GM23338 (cell line): Measurements from ENCODE around the gene ASPHD2. TPM values are rescaled to one million over a fixed set of nuclear protein-coding genes. Genes with fewer than 3 reads are reported as not detected.

Source experiments
- ATAC-seq: fragments of 200-7000 bp; cut with Tn5 transposase; 3 replicates; pipeline ENCODE4 v1.9.1; 2020
- DNase-seq: peaks from one replicate; pipeline ENCODE4 v3.0.0-alpha.2; 2015; ENCODE audit warnings: low spot score
- H2AFZ ChIP-seq: fragments of 200-600 bp; sonication (generic); 2 replicates; pipeline ENCODE4 v1.8.0; 2016; ENCODE audit warnings: antibody characterized with exemption, mild to moderate bottlenecking, moderate library complexity
- H3F3A ChIP-seq: fragments of 200-600 bp; sonication (generic); replicated peaks from 2 replicates; pipeline ENCODE4 v1.8.0; 2017; ENCODE audit warnings: antibody characterized with exemption, mixed run types, low read depth
- H3K27ac ChIP-seq: fragments of 200-600 bp; sonication (generic); 2 replicates; pipeline ENCODE4 v1.6.1; 2016; ENCODE audit warnings: low read depth
- H3K27me3 ChIP-seq: fragments of 200-600 bp; sonication (generic); 2 replicates; pipeline ENCODE4 v1.8.0; 2016; ENCODE audit warnings: mild to moderate bottlenecking, mixed run types, moderate library complexity; ENCODE audit not compliant: insufficient read depth
- H3K36me3 ChIP-seq: fragments of 200-600 bp; sonication (generic); 2 replicates; pipeline ENCODE4 v1.8.0; 2016; ENCODE audit warnings: mild to moderate bottlenecking; ENCODE audit not compliant: insufficient read depth
- H3K4me1 ChIP-seq: fragments of 200-600 bp; sonication (generic); 2 replicates; pipeline ENCODE4 v1.8.0; 2016; ENCODE audit warnings: mild to moderate bottlenecking, moderate library complexity; ENCODE audit not compliant: insufficient read depth
- H3K4me2 ChIP-seq: fragments of 200-600 bp; sonication (generic); 2 replicates; pipeline ENCODE4 v1.7.1; 2017; ENCODE audit warnings: mixed run types
- H3K4me3 ChIP-seq: fragments of 200-600 bp; sonication (generic); 2 replicates; pipeline ENCODE4 v1.6.1; 2016; ENCODE audit warnings: mixed run types
- H3K79me2 ChIP-seq: fragments of 200-600 bp; sonication (generic); replicated peaks from 2 replicates; pipeline ENCODE4 v1.8.0; 2017; ENCODE audit warnings: mild to moderate bottlenecking; ENCODE audit not compliant: insufficient read depth
- H3K9me2 ChIP-seq: fragments of 200-600 bp; sonication (generic); 2 replicates; pipeline ENCODE4 v1.8.0; 2017; ENCODE audit not compliant: insufficient read depth
- H4K20me1 ChIP-seq: fragments of 200-600 bp; sonication (generic); replicated peaks from 2 replicates; pipeline ENCODE4 v1.8.0; 2017; ENCODE audit warnings: mild to moderate bottlenecking; ENCODE audit not compliant: insufficient read depth
- H3K27ac Mint-ChIP-seq: 2 replicates; pipeline ENCODE4 v1.8.0; 2020; ENCODE audit warnings: inconsistent platforms, mild to moderate bottlenecking, moderate library complexity, mixed read lengths
- H3K27me3 Mint-ChIP-seq: 3 replicates; pipeline ENCODE4 v1.8.0; 2022; ENCODE audit warnings: low read depth, mild to moderate bottlenecking, moderate library complexity, mixed read lengths, inconsistent platforms; ENCODE audit not compliant: insufficient read depth, poor library complexity
- H3K36me3 Mint-ChIP-seq: 3 replicates; pipeline ENCODE4 v1.8.0; 2021; ENCODE audit warnings: low read depth, mild to moderate bottlenecking, inconsistent platforms, moderate library complexity, mixed read lengths
- H3K4me1 Mint-ChIP-seq: 3 replicates; pipeline ENCODE4 v1.8.0; 2020; ENCODE audit warnings: mild to moderate bottlenecking, inconsistent platforms, mixed read lengths
- H3K4me3 Mint-ChIP-seq: 3 replicates; pipeline ENCODE4 v1.8.0; 2021; ENCODE audit warnings: moderate library complexity, mild to moderate bottlenecking, inconsistent platforms, mixed read lengths
- H3K9me3 Mint-ChIP-seq: 3 replicates; pipeline ENCODE4 v1.8.0; 2020; ENCODE audit warnings: moderate library complexity, mild to moderate bottlenecking, inconsistent platforms, mixed read lengths
- CREB1 ChIP-seq: fragments of 250-450 bp; sonication (Bioruptor Pico); IDR thresholded peaks from 2 replicates; pipeline ENCODE4 v1.5.0; 2020; ENCODE audit warnings: low read depth, mild to moderate bottlenecking, moderate library complexity
- NANOG ChIP-seq: IDR thresholded peaks from 2 replicates; pipeline ENCODE4 v1.6.1; 2016; ENCODE audit warnings: antibody characterized with exemption, borderline replicate concordance
- POLR2AphosphoS5 ChIP-seq: IDR thresholded peaks from 2 replicates; pipeline ENCODE4 v1.6.1; 2016; ENCODE audit warnings: antibody characterized with exemption, low read depth
- STAT1 ChIP-seq: IDR thresholded peaks from one replicate; pipeline ENCODE4 v1.6.1; 2016; ENCODE audit warnings: antibody characterized with exemption; ENCODE audit not compliant: unreplicated experiment
- ZNF114 ChIP-seq: fragments of 250-450 bp; sonication (Bioruptor Pico); IDR thresholded peaks from 2 replicates; pipeline ENCODE4 v1.5.0; 2020; ENCODE audit warnings: mild to moderate bottlenecking, moderate library complexity
- ZNF331 ChIP-seq: fragments of 250-450 bp; sonication (Bioruptor Pico); IDR thresholded peaks from 2 replicates; pipeline ENCODE4 v1.5.0; 2020; ENCODE audit warnings: low read depth, mild to moderate bottlenecking, moderate library complexity
- polyA plus RNA-seq: library from polyadenylated mRNA; unstranded; fragments of >200 nt; fragmentation: Nextera tagmentation; extraction: Ambion mirVana; gene quantifications from 2 replicates; pipeline ENCODE4 v1.2.1, GENCODE V29; 2016
- total RNA-seq: library from RNA; depleted of rRNA; stranded (reverse); fragments of >200 nt; shearing (Covaris generic); gene quantifications from 2 replicates; pipeline ENCODE4 v1.2.3, GENCODE V29; 2014
- TF ChIP-seq, protein P1 (sequence below): IDR thresholded peaks from one replicate; pipeline ENCODE4 v1.6.1; 2018; ENCODE audit warnings: antibody characterized with exemption; ENCODE audit not compliant: unreplicated experiment
- TF ChIP-seq, protein P2 (sequence below), 2 experiments: fragments of 200-600 bp in 1 of 2; sonication (generic) in 1 of 2; conservative IDR thresholded peaks; 2 replicates each; pipeline versions ENCODE4 v1.5.1 to v1.6.1; 2016 to 2017; ENCODE audit warnings: antibody characterized with exemption in 2 of 2, low read depth in 2 of 2, mild to moderate bottlenecking in 2 of 2, moderate library complexity in 1 of 2
- TF ChIP-seq, protein P3 (sequence below): fragments of 250-450 bp; sonication (Bioruptor Pico); IDR thresholded peaks from 2 replicates; pipeline ENCODE4 v1.5.0; 2020; ENCODE audit warnings: mild to moderate bottlenecking, moderate library complexity
- TF ChIP-seq, protein P4 (sequence below): IDR thresholded peaks from 2 replicates; pipeline ENCODE4 v1.6.1; 2016; ENCODE audit warnings: antibody characterized with exemption

The ASPHD2 gene
- total and polyA plus RNA-seq, 2 experiments from 2014 or later = 6.0 to 9.3 TPM

DNA sequence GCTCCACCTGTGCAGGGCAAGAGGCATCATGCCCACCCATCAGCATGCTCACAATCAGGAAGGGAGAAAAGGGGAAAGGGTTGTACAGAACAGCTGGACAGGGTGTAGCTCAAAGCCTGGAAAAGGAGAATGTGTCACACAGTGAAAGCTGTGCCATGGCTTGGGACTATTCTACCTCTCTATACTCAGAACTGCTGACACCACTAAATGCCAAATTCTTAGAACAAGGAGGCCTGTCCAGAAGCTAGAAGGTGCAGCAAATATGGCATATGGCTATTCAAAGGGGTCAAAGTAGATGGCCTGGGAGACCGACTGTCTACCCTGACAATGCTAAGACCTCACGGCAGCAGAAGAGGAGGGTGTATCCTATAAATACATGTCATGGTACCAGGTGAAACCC lies 41.7 kb downstream of the ASPHD2 start:
- Histone ChIP-seq H3K79me2 (no peaks in the 10 kb centered on the region), H3K4me3 (no peak overlapping the region), H3K36me3 (peaks cover 58% of the 10 kb centered on the region), H2AFZ (no peak overlapping the region), H3F3A (no peaks in the 10 kb centered on the region), H3K27me3 (no peaks in the 10 kb centered on the region), H3K4me2 (no peak overlapping the region), H3K4me1 (no peaks in the 10 kb centered on the region), H3K27ac (no peak overlapping the region), H4K20me1 (peaks cover 12% of the 10 kb centered on the region; the same call in 1 of the 2 replicates), H3K9me2 (no peaks in the 10 kb centered on the region)
- H3K27ac Mint-ChIP-seq = no peak overlapping the region
- no peak overlapping the region for H3K4me3 Mint-ChIP-seq
- peaks cover 81% of the 10 kb centered on the region for H3K36me3 Mint-ChIP-seq
- DNase-seq = no peak
- H3K9me3 Mint-ChIP-seq = no peaks in the 10 kb centered on the region
- no peaks in the 10 kb centered on the region for H3K4me1 Mint-ChIP-seq
- no peaks in the 10 kb centered on the region for H3K27me3 Mint-ChIP-seq
- ATAC-seq = no peak
- TF ChIP-seq, protein P1, sequence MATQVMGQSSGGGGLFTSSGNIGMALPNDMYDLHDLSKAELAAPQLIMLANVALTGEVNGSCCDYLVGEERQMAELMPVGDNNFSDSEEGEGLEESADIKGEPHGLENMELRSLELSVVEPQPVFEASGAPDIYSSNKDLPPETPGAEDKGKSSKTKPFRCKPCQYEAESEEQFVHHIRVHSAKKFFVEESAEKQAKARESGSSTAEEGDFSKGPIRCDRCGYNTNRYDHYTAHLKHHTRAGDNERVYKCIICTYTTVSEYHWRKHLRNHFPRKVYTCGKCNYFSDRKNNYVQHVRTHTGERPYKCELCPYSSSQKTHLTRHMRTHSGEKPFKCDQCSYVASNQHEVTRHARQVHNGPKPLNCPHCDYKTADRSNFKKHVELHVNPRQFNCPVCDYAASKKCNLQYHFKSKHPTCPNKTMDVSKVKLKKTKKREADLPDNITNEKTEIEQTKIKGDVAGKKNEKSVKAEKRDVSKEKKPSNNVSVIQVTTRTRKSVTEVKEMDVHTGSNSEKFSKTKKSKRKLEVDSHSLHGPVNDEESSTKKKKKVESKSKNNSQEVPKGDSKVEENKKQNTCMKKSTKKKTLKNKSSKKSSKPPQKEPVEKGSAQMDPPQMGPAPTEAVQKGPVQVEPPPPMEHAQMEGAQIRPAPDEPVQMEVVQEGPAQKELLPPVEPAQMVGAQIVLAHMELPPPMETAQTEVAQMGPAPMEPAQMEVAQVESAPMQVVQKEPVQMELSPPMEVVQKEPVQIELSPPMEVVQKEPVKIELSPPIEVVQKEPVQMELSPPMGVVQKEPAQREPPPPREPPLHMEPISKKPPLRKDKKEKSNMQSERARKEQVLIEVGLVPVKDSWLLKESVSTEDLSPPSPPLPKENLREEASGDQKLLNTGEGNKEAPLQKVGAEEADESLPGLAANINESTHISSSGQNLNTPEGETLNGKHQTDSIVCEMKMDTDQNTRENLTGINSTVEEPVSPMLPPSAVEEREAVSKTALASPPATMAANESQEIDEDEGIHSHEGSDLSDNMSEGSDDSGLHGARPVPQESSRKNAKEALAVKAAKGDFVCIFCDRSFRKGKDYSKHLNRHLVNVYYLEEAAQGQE = no peak
- TF ChIP-seq NANOG (no peak), CREB1 (CRISPR knock-in tag) (no peak), POLR2AphosphoS5 (no peak), STAT1 (no peak), ZNF114 (no peak), ZNF331 (CRISPR knock-in tag) (no peak)
- TF ChIP-seq, protein P2, sequence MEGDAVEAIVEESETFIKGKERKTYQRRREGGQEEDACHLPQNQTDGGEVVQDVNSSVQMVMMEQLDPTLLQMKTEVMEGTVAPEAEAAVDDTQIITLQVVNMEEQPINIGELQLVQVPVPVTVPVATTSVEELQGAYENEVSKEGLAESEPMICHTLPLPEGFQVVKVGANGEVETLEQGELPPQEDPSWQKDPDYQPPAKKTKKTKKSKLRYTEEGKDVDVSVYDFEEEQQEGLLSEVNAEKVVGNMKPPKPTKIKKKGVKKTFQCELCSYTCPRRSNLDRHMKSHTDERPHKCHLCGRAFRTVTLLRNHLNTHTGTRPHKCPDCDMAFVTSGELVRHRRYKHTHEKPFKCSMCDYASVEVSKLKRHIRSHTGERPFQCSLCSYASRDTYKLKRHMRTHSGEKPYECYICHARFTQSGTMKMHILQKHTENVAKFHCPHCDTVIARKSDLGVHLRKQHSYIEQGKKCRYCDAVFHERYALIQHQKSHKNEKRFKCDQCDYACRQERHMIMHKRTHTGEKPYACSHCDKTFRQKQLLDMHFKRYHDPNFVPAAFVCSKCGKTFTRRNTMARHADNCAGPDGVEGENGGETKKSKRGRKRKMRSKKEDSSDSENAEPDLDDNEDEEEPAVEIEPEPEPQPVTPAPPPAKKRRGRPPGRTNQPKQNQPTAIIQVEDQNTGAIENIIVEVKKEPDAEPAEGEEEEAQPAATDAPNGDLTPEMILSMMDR (conservative IDR thresholded peaks at IDR 0.05; ENCODE audit: low read depth in 2 of 2) = no peak
- TF ChIP-seq, protein P3, sequence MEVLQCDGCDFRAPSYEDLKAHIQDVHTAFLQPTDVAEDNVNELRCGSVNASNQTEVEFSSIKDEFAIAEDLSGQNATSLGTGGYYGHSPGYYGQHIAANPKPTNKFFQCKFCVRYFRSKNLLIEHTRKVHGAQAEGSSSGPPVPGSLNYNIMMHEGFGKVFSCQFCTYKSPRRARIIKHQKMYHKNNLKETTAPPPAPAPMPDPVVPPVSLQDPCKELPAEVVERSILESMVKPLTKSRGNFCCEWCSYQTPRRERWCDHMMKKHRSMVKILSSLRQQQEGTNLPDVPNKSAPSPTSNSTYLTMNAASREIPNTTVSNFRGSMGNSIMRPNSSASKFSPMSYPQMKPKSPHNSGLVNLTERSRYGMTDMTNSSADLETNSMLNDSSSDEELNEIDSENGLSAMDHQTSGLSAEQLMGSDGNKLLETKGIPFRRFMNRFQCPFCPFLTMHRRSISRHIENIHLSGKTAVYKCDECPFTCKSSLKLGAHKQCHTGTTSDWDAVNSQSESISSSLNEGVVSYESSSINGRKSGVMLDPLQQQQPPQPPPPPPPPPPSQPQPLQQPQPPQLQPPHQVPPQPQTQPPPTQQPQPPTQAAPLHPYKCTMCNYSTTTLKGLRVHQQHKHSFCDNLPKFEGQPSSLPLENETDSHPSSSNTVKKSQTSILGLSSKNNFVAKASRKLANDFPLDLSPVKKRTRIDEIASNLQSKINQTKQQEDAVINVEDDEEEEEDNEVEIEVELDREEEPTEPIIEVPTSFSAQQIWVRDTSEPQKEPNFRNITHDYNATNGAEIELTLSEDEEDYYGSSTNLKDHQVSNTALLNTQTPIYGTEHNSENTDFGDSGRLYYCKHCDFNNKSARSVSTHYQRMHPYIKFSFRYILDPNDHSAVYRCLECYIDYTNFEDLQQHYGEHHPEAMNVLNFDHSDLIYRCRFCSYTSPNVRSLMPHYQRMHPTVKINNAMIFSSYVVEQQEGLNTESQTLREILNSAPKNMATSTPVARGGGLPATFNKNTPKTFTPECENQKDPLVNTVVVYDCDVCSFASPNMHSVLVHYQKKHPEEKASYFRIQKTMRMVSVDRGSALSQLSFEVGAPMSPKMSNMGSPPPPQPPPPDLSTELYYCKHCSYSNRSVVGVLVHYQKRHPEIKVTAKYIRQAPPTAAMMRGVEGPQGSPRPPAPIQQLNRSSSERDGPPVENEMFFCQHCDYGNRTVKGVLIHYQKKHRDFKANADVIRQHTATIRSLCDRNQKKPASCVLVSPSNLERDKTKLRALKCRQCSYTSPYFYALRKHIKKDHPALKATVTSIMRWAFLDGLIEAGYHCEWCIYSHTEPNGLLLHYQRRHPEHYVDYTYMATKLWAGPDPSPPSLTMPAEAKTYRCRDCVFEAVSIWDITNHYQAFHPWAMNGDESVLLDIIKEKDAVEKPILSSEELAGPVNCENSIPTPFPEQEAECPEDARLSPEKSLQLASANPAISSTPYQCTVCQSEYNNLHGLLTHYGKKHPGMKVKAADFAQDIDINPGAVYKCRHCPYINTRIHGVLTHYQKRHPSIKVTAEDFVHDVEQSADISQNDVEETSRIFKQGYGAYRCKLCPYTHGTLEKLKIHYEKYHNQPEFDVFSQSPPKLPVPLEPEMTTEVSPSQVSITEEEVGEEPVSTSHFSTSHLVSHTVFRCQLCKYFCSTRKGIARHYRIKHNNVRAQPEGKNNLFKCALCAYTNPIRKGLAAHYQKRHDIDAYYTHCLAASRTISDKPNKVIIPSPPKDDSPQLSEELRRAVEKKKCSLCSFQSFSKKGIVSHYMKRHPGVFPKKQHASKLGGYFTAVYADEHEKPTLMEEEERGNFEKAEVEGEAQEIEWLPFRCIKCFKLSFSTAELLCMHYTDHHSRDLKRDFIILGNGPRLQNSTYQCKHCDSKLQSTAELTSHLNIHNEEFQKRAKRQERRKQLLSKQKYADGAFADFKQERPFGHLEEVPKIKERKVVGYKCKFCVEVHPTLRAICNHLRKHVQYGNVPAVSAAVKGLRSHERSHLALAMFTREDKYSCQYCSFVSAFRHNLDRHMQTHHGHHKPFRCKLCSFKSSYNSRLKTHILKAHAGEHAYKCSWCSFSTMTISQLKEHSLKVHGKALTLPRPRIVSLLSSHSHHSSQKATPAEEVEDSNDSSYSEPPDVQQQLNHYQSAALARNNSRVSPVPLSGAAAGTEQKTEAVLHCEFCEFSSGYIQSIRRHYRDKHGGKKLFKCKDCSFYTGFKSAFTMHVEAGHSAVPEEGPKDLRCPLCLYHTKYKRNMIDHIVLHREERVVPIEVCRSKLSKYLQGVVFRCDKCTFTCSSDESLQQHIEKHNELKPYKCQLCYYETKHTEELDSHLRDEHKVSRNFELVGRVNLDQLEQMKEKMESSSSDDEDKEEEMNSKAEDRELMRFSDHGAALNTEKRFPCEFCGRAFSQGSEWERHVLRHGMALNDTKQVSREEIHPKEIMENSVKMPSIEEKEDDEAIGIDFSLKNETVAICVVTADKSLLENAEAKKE (CRISPR knock-in tag) = no peak
- TF ChIP-seq, protein P4, sequence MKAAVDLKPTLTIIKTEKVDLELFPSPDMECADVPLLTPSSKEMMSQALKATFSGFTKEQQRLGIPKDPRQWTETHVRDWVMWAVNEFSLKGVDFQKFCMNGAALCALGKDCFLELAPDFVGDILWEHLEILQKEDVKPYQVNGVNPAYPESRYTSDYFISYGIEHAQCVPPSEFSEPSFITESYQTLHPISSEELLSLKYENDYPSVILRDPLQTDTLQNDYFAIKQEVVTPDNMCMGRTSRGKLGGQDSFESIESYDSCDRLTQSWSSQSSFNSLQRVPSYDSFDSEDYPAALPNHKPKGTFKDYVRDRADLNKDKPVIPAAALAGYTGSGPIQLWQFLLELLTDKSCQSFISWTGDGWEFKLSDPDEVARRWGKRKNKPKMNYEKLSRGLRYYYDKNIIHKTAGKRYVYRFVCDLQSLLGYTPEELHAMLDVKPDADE = no peak
